RCC 7860 (cell line): ENCODE measurements around the gene GPR39.

Experiments
- DNase-seq: peaks from one replicate; pipeline ENCODE4 v3.0.0-alpha.2; 2015; ENCODE audit warnings: low spot score
- FAIRE-seq: peaks from 2 replicates; lab custom pipeline; 2012; peaks lifted over from hg19 to GRCh38; lab: Jason Lieb, UNC

GPR39 gene

DNA sequence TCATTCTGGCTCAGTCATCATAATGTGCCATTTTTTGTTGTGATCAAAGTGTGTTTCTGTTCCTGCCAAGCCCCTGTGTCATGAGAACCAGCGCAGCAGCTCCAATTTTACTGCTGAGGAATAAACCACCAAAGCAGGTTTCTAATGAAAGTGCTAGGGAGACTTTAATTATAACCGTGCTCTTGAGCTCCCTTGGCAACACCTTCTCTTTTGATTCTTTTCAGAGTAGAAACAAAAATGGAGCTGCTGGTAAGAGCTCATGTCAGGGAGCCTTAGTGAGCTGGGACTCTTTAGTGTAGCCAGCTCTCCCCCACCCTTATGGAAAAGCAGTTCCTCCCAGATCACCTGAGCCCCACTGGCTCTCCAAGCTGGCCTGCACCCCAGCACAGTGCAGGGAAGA lies 179.1 kb downstream of the GPR39 start:
- FAIRE-seq = no peak
- DNase-seq = no peak

DNA sequence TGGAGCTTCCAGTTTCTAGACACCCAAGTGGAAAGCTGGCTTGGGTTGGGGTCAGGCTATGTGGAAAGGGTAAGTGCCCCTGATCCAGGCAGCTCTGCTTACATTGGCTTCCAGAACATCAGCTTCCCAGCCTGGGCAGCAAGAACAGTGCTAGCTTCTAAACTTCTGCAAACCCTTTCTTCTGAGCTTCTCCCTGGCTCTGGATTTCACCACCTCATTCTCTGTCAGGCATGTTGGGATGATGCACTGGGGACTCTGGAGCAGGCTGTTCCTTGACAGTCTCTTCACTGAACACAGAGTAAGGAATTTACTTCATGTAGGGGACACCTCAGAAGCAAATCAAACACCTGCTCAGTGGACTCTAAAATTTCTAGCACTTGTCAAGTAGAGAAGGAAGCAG lies 180.6 kb downstream of the GPR39 start:
- no peak for FAIRE-seq
- DNase-seq = no peak

DNA sequence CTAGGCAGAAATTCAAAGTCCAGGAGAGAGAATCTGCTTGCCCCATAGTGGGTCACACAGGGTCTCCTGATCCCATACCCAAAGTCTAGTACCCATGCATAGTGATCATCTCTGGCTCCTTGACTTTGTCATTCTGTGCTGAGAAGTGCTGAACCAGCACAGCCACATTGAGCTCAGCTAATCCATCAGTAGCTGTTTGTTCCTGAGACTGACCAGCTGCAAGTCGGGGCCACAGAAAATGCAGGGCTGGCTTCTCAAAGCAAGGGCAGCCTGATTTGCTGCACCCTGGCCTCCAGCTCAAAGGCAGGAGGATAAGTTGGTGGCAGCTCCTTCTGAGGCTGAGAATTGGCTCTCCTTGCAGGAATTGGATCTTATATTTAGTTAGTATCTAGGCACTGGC lies 181.2 kb downstream of the GPR39 start:
- no peak for FAIRE-seq

DNA sequence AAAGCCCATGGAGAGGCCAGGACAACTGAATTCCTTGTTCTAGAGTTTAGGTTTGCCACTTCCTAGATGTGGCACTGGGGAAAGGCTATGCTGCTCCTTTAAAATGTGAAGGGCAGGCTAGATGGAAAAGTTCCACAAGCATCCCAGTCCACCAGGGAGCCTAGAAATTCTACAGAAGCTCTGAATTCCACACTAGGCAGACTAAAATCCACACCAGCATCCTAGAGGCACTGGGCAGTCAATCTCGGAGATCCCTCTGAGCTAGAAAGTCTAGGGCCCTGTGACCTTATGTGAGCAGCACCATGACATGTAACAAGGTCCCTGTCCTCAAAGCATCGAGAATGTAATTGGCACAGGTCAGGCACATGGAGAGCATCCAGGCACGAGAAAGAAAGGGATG lies 181.9 kb downstream of the GPR39 start:
- FAIRE-seq (no peak), DNase-seq (no peak)

More for the DNA sequence above, 181.2 kb downstream of the GPR39 start:
- no peak for DNase-seq

DNA sequence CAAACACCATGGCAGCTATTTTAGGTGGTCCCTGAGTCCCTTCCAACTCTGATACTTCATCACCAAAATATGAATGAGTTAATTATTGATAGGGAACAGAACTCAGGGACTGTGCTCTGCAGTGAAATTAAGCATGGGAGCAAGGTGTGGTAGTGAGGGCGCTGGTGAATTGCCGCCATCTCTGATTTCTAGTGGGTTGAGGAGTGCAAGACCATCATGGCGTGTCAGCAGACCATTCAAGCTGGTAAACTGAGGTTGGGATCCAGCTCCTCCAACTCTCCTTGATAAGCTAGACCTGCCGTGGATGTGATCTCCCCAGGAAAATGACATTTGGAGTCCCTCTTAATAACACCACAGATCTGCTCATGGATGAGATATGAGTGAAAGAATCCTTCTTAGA lies 183.0 kb downstream of the GPR39 start:
- DNase-seq (no peak), FAIRE-seq (no peak)

DNA sequence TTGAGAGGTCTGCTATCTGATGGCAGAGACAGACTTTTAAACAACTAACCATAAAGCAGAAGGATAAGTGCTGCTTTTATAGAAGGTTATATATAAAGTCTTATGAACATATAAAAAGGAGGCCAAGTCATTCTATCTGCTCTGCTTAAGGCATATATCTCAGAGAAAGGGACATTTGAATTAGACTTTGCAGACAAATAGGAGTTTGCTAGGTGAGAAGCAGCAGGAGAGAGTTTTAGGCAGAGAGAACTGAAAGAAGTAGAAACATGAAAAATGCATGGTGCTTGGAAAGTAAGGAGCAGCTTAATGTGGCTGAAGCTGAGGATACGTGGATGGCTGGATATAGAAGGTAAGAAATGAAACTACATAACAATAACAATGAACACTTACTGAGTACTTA lies 188.0 kb downstream of the GPR39 start:
- DNase-seq (no peak), FAIRE-seq (no peak)

DNA sequence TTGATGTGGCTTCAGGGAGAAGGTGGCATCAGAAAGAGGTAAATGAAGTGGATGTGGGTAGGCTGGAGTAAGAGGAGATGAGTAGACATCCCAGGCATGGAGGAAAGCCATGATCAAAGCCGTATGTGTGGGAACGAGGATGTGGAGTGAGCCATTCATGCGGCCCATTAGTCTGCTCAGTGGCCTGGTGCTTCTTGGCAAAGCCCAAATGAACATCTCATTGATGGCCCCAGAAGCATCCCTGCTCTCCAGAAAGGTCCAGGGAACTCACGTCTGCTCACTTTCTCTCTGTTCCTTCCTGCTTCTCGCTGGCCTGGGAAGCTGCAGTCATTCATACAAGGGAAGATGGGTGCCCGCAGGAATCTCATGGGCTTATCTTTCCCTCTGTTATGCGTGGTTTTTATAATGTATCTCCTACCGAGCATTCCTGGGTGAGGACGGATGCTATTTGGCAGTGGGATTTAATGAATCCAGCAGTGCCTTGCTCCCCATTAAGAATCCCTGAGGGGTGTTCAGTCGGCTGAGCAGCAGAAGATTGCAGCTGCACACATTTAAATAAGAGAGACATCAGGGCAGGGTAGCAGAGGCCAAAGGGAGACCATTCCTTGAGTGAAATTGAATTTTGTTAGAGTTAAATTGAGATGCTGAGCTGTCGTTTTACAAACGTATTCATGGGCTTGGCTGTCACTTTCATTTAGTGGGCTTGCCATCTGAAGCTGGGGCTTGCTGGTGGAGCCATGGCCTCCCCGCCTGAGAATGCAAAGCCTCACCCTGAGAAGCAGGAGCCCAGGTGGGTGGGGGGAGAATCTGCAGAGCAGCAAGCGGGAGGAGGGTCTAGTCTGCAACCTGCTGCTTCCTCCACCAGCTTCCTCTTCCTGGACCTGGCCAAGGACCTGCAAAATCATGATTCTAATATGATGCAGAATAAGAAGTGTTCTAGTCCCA lies 188.9 kb downstream of the GPR39 start:
- DNase-seq = no peak
- FAIRE-seq = no peak

DNA sequence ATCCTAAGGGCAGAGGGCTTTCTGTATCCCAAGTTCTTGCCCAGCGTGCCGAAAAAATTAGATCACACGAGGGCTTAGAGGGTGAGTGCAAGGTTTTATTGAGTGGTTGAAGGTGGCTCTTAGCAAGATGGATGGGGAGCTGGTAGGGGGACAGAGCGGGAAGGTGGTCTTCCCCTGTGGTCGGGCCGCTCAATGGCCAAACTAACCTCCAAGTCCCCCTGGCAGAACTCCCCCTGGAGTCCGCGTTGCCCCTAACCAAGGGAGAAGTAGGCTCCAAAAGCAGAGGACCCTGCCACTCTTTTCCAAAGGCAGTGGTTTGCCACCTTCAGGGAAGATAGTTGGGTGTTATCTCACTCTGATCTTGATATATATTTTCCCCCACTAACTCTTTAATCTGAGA lies 190.0 kb downstream of the GPR39 start:
- FAIRE-seq (no peak), DNase-seq (no peak)

DNA sequence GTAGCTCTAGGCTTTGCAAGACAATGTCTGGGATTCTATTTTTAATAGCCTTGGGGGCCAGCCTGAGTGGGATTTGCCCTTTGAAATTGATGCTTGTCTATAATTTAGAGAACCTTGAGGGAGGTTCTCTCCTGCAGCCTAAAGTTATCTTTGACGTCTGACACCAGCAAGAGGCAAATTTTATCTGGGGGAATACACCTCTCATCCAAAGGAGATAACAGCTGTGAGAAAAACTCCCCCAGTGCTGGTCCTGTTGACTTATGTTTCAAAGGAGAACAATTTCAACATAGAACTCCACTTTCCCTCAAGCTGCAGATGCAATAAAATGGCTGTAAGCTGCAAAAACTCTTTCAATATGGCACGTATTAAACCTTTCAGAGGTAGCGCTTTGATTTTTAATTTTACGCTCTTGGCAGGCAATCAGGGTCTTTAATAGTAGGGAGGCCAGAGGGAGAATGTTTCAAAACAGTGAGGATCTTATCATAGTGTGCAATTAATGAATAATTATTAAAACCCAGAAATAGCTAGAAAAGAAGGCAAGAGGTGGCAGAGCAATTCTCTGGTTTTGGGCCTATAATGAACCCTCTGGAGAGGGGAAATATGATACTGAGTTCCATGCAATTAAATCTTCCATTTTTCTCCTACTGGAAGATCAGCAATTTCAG lies 191.0 kb downstream of the GPR39 start:
- FAIRE-seq (no peak), DNase-seq (no peak)

DNA sequence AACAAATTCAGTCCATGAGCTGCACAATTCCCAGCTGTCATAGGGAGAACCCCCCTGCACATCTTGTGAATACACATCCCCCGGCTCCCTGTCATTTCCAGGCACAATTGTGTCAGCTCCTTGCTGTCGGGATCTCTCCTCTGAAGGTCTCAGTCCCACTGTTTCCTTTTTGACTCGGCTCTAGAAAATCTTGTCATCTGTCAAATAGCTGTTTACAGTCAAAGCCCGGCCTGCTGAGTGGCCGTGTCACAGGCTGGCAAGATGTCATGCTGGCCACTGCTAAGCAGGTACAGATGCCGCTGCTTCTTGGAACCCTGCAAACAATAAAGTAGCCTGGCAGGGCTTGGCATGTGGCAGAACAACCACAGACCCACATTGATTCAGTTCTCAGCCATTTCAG lies 191.7 kb downstream of the GPR39 start:
- no peak for FAIRE-seq
- no peak for DNase-seq

DNA sequence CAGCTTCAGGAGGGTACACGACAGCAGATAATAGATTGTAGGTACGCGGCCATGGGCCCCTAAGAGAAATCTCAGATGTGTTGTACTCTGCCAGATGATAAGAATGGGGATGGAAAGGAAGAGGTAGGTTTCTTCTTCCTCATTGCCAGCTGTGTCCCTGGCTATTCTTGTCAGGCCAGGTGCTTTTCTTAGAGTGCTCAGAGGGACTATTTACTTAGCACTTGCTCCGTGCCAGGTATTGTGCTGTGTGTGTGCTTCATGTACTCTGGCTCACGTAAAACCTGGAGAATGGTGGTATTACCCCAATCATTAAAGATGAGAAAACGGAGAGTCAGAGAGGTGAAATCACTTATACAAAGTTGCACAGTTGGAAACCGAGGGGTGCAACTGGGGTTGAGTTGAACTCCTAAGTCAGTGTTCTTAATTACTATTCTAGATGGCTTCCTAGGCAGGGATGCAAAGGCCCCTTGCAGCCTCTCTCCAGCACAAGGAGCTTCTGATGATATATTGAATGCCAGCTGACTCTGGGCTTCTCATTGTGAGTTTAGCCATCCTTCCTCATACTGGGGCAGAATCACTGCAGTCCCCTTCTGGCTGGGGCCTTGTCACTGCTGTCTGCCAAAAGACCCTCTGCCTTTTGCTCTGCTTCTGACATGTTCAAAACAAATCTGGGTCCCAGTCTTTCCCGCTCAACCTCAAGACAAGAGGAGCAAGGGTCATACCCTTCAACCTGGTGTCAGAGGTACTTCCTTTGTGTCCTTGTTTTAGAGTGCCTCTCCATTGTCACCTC lies 192.7 kb downstream of the GPR39 start:
- DNase-seq (no peak), FAIRE-seq (no peak)

DNA sequence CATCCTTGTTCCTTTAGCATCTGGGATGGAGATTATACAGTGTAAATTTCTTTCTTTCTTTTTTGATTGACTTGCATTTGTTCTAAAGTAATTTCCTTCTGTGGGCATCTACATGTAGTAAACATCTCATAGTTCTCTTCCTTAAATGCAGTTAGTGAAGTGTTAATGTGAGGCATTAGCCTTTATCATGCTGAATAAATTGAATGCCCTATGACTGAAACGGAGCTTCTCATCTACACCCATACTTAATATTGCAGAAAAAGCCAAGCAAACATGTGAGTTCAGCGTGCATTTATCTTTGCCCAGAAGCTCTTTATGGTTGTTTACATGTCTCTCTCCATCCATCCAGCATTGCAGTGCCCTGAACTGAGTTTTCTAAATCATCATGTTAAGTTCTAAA lies 195.1 kb downstream of the GPR39 start:
- FAIRE-seq (no peak), DNase-seq (no peak)

DNA sequence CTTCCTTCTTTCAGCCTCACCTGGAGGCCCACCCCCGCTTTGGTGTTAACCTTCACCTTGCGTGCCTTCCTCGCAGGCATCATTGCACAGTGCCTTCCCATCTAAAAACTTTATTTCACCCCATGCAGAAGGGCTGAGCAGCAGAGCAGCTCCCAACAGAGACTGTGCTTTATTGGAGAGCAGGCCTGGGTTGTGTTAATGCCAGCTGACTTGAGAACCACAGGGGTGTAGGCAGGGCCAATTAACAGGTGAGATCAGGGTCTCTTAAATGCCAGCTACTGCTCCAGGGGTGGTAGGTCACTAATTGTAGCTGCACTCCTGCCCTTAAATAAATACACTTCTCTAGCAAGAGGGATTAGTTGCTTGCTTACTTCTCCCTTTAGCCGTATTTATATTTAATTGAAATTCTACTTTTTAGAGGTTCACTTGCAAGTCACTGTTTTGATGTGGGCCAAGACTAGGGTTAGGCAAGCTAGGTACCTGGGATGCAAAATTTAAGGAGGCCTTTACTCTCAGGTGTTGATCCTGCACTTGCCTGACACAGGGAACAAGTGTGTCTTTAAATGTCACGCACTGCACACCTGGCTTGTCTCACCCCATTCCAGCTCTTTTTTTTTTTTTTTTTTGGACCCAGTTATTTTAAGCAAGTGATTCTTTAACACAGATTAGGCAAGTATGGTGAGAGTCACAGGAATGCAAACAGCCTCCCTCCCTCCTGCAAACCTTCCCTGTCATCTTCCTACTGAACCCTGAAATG lies 198.9 kb downstream of the GPR39 start:
- FAIRE-seq = no peak

DNA sequence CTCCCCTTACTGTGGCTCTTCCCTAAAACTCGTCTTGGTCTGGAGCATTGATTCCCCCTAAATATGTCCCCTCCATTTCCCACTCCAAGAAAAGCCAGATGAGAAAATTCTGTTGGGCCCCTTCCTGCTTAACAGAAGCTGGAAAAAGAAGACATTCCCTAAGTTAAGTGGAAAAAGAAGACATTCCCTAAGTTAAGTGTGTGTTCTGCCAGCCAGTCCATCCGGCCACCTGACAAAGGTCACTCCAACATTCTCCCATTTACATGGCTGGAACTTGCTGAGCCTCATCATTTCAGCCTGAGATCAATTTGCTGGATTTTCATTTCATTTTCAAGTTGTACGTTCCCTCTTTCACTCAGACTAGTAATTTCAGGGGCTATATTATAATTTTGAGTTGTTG lies 201.4 kb downstream of the GPR39 start:
- FAIRE-seq (no peak), DNase-seq (no peak)

More for the DNA sequence above, 198.9 kb downstream of the GPR39 start:
- DNase-seq = no peak

DNA sequence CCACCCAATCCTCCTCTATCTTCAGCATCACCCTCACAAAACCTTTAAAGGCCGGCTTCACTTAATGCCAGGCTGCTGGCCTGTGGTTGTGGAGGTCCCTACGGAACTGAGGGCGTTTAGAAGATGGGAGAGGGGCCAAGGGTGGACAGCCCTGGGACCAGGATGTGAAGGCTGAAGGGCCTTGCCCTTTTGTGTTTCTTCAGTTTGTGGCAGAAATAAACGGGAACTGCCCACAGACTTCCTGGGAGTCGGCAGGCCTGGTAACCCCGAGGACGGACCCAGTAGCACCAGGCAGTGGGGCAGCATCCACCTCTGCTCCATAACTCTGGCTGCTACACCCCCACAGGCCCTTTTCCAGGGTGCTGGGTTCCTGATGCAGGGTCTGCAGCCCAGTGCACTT lies 202.1 kb downstream of the GPR39 start:
- FAIRE-seq (no peak), DNase-seq (no peak)

DNA sequence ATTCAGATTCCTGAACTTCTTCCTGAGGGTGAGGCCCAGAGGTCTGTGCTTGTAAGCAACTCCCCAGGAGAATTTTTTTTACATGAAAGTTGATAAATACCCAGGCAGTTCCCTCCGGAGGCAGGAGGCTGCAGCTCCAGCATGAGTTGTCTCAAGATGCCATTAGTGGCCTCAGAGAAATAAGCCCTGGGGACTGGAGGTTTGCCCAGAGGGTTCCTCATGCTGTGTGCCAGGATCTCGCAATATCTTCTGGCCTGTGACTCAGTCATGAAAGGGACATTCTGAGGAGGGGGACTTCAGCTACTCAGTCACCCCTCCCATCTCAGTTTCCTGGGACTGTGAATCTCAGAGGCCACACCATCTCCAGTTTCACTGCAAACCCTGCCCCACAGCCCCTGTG lies 203.5 kb downstream of the GPR39 start:
- FAIRE-seq (no peak), DNase-seq (no peak)

DNA sequence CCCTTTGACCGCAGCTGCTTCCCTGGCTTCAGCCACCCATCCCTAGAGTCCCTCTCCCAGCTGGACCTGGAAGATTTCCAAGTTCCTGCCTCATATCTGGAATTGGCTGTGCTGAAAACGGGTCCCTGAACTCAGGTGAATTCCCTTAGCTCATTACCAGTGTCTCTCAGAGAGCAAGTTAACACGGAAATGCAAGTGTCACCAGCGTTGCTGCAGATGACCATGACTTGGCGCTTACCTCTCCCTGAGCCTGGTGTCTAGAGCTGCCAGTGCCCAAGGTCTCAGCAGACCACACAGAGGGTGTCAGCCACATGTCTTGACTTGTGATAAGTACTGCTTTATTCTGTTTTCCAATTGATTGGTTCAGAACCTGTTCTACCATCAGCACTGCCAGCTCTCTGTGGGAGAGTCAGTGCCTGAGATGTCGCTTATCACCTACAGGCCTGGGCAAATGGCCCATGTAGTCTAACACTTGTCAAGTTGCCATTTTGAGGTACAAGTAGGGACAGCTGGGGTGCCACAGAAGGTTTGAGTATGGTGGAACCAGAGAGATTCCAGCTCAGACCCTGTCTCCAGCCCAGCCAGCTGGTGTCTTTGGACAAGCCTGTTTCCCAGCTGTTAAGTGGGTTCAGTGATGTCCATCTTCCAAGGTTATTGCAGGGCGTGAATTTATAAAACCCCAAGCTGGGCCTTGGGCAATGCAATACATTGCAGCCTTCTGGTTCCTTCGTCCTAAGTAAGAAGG lies 204.7 kb downstream of the GPR39 start:
- DNase-seq = no peak

DNA sequence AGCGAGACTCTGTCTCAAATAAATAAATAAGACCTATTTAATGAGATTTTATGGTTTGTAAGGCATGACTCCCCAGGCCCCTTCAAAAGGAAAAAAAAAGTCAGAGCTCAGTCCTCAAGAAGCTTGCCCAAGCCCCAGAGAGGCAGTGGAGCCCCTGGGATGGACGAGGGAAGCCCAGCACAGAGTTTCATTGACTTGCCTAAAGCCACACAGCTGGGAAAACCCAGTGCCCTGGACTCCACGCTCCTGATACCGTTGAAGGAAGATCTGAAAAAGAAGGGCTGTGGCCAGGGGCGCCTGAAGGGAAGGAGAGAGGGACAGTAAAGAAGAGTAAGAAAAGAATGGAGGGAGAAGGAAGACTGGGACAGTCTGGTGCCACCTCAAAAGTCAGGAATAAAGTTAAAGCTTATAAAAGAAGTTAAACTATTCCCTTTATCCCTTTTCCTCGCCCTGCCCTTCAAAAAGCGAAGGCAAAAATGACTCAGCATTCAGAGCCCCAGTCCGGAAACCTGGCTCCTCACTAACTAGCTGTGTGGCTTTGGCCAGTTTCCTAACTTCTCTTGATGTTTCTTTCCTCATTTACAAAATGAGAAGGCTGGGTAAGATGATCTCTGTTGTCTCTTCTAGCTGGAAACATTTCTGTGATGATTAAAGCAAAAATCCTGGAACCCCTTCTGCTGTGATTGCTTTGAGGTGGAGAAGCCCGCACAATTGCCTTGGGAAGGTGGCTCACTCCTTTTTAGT lies 206.7 kb downstream of the GPR39 start:
- DNase-seq (no peak), FAIRE-seq (no peak)

More for the DNA sequence above, 204.7 kb downstream of the GPR39 start:
- no peak for FAIRE-seq

DNA sequence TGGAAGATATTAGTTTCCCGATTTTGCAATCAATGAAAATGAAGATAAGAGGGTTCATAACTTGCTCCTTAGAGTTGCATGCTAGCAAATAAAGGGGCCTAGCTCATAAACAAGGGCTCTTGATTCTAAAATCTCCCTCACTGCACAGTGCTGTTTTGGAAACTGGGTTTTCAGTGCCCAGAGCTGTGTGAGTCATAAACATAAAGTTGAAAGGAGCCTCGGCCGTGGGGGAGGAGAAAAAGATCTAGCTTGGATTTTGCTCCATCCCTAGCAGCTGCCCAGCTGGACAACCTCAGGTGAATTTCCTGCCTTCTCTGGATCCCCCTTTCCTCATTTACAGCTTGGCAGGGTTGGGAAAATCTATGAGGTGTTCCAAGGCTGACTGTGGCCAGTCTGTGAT lies 210.9 kb downstream of the GPR39 start:
- no peak for DNase-seq
- FAIRE-seq = no peak
